ENCODE results near the gene LHX1.

The LHX1 gene

DNA sequence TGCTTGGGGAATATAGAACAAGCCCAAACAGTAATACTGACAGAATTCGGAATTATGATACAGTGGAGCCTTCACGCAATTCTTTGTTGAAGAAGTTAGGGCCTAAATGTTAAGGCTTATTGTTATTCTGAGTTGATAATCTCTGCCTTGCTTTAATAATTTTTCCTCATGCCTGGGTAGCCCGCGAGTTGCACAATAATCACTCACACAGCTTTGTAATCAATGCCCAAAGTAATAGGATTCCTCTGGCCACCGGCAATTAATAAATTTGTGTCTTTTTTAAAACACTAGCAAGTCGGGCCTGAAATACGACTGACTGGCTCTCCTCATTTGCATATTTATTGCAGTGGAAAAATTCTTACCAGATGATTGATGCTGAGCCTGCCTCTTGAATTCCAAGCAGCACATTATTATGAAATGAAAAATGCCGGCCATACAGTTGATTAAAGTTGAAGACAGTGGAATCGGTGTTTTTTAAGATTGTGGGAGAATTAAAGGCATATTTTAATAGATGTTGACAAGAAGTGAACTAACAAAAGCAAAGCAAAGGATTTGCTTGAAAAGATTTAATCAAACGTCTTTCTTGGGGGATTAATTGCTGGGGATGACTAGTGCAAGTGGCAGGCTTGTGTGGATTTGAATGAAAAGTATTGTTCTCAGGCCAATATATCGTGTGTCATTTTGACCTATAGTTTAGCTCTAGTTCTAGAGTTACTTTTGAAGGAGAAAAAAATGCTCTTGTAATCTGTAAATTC is 41.7 kb downstream of the LHX1 start:
- peak overlapping the region; percentile 59 for H3K27ac ChIP-seq
- TF ChIP-seq, protein P1, sequence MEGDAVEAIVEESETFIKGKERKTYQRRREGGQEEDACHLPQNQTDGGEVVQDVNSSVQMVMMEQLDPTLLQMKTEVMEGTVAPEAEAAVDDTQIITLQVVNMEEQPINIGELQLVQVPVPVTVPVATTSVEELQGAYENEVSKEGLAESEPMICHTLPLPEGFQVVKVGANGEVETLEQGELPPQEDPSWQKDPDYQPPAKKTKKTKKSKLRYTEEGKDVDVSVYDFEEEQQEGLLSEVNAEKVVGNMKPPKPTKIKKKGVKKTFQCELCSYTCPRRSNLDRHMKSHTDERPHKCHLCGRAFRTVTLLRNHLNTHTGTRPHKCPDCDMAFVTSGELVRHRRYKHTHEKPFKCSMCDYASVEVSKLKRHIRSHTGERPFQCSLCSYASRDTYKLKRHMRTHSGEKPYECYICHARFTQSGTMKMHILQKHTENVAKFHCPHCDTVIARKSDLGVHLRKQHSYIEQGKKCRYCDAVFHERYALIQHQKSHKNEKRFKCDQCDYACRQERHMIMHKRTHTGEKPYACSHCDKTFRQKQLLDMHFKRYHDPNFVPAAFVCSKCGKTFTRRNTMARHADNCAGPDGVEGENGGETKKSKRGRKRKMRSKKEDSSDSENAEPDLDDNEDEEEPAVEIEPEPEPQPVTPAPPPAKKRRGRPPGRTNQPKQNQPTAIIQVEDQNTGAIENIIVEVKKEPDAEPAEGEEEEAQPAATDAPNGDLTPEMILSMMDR (conservative IDR thresholded peaks at IDR 0.05) = no peak

- TF ChIP-seq, protein P1 (conservative IDR thresholded peaks at IDR 0.05) = no peak
Measured at GRCh38 chr17:36979565-36979941, 42.3 kb downstream of the LHX1 start.

DNA sequence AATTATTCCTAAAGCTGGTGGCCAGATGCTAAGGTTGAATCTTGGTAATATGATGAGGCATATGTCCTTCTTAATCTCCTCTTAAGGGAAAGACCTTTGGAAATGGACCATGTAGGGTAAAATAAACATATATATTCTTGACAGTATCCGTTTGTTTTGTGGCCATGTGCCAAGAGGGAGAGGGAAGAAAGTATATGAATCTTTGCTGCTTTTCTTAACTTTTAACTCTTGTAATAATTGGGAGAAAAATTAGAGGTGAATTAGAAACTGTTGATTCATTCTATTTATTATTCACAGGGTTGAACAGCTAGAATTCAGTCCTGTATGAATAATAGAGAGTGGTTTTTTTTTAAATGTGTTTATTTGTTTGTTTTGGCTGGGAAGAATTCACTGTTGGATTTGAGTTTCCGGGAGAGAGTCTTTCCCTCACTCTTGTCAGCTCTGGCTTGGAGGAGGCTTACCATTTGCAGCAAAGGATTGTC is 43.0 kb downstream of the LHX1 start:
- TF ChIP-seq, protein P1 (conservative IDR thresholded peaks at IDR 0.05) = no peak
- H3K27ac ChIP-seq = peak overlapping the region; percentile 59

More at GRCh38 chr17:36979565-36979941, 42.3 kb downstream of the LHX1 start:
- peak overlapping the region; percentile 59 for H3K27ac ChIP-seq

- TF ChIP-seq, protein P1 (conservative IDR thresholded peaks at IDR 0.05) = no peak
- no peak overlapping the region for H3K27ac ChIP-seq
Measured at GRCh38 chr17:36983618-36984017, 46.3 kb downstream of the LHX1 start.

DNA sequence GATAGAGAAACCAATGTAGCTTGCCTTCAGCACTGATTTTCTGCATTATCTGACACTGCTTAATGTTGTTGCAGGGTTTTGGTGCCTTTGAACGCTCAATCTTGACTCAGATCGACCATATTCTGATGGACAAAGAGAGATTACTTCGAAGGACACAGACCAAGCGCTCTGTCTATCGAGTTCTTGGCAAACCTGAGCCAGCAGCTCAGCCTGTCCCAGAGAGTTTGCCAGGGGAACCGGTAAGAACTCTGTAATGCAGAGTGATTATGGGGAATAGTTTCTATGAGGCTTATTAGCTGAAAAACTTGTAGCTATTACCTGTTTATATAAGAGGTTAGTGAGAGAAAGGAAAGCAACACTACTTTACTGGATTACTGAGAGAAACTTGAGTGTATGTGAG is 51.9 kb downstream of the LHX1 start:
- H3K27ac ChIP-seq = no peak overlapping the region
- TF ChIP-seq, protein P1 (conservative IDR thresholded peaks at IDR 0.05) = no peak

DNA sequence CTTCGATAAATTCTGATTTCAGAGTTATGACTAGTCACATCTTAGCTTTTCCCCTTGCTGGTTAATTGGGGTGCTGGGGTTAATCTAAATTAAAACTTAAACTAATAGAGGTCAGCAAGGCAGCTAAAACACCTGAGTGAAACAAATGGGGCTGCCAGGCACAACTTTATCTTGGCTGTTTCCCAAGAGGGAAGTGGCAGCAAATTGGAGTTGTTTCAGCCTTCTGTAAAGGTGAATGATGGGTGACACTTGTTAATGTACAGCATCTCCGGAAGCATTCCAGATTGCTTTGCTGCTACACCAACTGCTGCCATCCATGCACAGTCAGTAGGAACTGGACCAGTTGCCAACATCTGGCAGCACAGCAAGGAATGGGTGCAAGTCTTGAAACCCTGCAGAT is 55.4 kb downstream of the LHX1 start:
- peak overlapping the region; percentile 36 for H3K27ac ChIP-seq
- TF ChIP-seq, protein P1 (conservative IDR thresholded peaks at IDR 0.05) = no peak

- H3K27ac ChIP-seq = peak overlapping the region; percentile 36
- TF ChIP-seq, protein P1 (conservative IDR thresholded peaks at IDR 0.05) = no peak
Measured at GRCh38 chr17:36993227-36993626, 56.0 kb downstream of the LHX1 start.

Data from VCaP (cell line).